Measurements from ENCODE around the gene RNF213.

DNA sequence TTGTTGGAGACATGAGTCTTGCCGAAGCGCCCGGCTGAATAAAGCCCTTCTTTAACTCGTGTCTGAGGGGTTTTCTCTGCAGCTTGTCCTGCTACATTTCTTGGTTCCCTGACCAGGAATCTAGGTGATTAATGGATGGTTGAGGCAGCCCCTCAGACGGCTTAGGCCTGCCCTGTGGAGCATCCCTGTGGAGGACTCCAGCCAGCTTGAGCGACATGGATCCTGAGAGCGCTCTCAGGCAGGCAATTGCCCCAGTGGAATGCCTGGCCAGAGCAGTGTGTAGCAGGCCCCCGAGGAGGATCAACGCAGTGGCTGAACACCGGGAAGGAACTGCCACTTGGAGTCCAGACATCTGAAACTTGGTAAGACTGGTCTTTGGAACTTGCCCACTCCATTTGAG is 137.0 kb downstream of the RNF213 start:
- TF ChIP-seq, protein P1, sequence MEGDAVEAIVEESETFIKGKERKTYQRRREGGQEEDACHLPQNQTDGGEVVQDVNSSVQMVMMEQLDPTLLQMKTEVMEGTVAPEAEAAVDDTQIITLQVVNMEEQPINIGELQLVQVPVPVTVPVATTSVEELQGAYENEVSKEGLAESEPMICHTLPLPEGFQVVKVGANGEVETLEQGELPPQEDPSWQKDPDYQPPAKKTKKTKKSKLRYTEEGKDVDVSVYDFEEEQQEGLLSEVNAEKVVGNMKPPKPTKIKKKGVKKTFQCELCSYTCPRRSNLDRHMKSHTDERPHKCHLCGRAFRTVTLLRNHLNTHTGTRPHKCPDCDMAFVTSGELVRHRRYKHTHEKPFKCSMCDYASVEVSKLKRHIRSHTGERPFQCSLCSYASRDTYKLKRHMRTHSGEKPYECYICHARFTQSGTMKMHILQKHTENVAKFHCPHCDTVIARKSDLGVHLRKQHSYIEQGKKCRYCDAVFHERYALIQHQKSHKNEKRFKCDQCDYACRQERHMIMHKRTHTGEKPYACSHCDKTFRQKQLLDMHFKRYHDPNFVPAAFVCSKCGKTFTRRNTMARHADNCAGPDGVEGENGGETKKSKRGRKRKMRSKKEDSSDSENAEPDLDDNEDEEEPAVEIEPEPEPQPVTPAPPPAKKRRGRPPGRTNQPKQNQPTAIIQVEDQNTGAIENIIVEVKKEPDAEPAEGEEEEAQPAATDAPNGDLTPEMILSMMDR (IDR thresholded peaks at IDR 0.05) = no peak
- TF ChIP-seq POLR2A (IDR thresholded peaks at IDR 0.05) = no peak
